Cortex of kidney (tissue), 1 donor: Measurements from ENCODE around the gene RBM34.
"Not testable (repeated sequence)": the region's sequence is repeated elsewhere in the genome, so short reads cannot be mapped to it uniquely, and the experiment has no call there.

Source experiments
- DNase-seq: peaks from one replicate; lab custom pipeline; 2025; lab: John Stamatoyannopoulos, UW

The RBM34 gene

GRCh38 chr1:235091319-235092044, 69.6 kb downstream of the RBM34 start:
- DNase-seq = not testable (repeated sequence)

- no peak for DNase-seq
These were observed 70.5 kb downstream of the RBM34 start for GRCh38 chr1:235090406-235091069.

- DNase-seq = no peak
These were observed 72.1 kb downstream of the RBM34 start for GRCh38 chr1:235088907-235089306.

GRCh38 chr1:235088430-235088829, 72.6 kb downstream of the RBM34 start:
- DNase-seq = no peak

GRCh38 chr1:235087906-235088305, 73.1 kb downstream of the RBM34 start:
- DNase-seq = no peak

GRCh38 chr1:235085411-235086117, 75.5 kb downstream of the RBM34 start:
- DNase-seq = not testable (repeated sequence)
